Memory B cell (primary cell): ENCODE results near the gene IL4I1.

Experiments used
- ATAC-seq: fragments of 150-1000 bp; cut with Tn5 transposase; 2 replicates; pipeline ENCODE4 v1.10.0; 2021; ENCODE audit warnings: low read depth, mild to moderate bottlenecking, moderate library complexity
- DNase-seq, 2 donors: peaks; one replicate each; pipeline ENCODE4 v3.0.0; 2022; ENCODE audit warnings: low spot score in 2 of 2
- H3K27ac Mint-ChIP-seq: one replicate; pipeline ENCODE4 v1.8.0; 2022; ENCODE audit warnings: mild to moderate bottlenecking, moderate library complexity, mixed read lengths
- H3K27me3 Mint-ChIP-seq: one replicate; pipeline ENCODE4 v1.8.0; 2022; ENCODE audit warnings: mixed read lengths
- H3K36me3 Mint-ChIP-seq: one replicate; pipeline ENCODE4 v1.8.0; 2022; ENCODE audit warnings: mild to moderate bottlenecking, mixed read lengths
- H3K4me1 Mint-ChIP-seq: one replicate; pipeline ENCODE4 v1.8.0; 2022; ENCODE audit warnings: mixed read lengths
- H3K4me3 Mint-ChIP-seq: one replicate; pipeline ENCODE4 v1.8.0; 2022; ENCODE audit warnings: mild to moderate bottlenecking, moderate library complexity, mixed read lengths
- H3K9me3 Mint-ChIP-seq: one replicate; pipeline ENCODE4 v1.8.0; 2022; ENCODE audit warnings: mixed read lengths

The IL4I1 gene

GRCh38 chr19:49844138-49845095 lies 52.3 kb downstream of the IL4I1 start:
- ATAC-seq, result no peak
- Mint-ChIP-seq H3K27me3 (no peaks in the 10 kb centered on the region), H3K9me3 (peaks cover 6% of the 10 kb centered on the region), H3K4me1 (peaks cover 16% of the 10 kb centered on the region), H3K27ac (peak overlapping the region; percentile 86), H3K36me3 (peaks cover 8% of the 10 kb centered on the region), H3K4me3 (peak overlapping the region; percentile 79)
- no peak for DNase-seq

GRCh38 chr19:49843265-49843664 lies 53.4 kb downstream of the IL4I1 start:
- Mint-ChIP-seq H3K4me3 (peak overlapping the region; percentile 60), H3K27me3 (no peaks in the 10 kb centered on the region), H3K4me1 (peaks cover 11% of the 10 kb centered on the region), H3K9me3 (no peaks in the 10 kb centered on the region), H3K27ac (peak overlapping the region; percentile 86), H3K36me3 (peaks cover 16% of the 10 kb centered on the region)
- DNase-seq, result peak in 1 of 2 donors; percentile 71
- peak; percentile 99 for ATAC-seq

GRCh38 chr19:49840736-49841249 lies 55.9 kb downstream of the IL4I1 start:
- peaks cover 29% of the 10 kb centered on the region for H3K36me3 Mint-ChIP-seq

GRCh38 chr19:49840321-49840720 lies 56.4 kb downstream of the IL4I1 start:
- H3K27ac Mint-ChIP-seq, result no peak overlapping the region
- no peaks in the 10 kb centered on the region for H3K9me3 Mint-ChIP-seq
- DNase-seq (no peak), ATAC-seq (no peak)
- no peaks in the 10 kb centered on the region for H3K27me3 Mint-ChIP-seq
- H3K4me1 Mint-ChIP-seq, result peaks cover 9% of the 10 kb centered on the region
- H3K36me3 Mint-ChIP-seq, result peaks cover 29% of the 10 kb centered on the region
- no peak overlapping the region for H3K4me3 Mint-ChIP-seq

More at GRCh38 chr19:49840736-49841249, 55.9 kb downstream of the IL4I1 start:
- peak overlapping the region; percentile 86 for H3K27ac Mint-ChIP-seq
- H3K9me3 Mint-ChIP-seq, result no peaks in the 10 kb centered on the region
- no peaks in the 10 kb centered on the region for H3K27me3 Mint-ChIP-seq
- no peak for DNase-seq
- ATAC-seq, result no peak
- peaks cover 9% of the 10 kb centered on the region for H3K4me1 Mint-ChIP-seq
- H3K4me3 Mint-ChIP-seq, result no peak overlapping the region

GRCh38 chr19:49839713-49840112 lies 57.0 kb downstream of the IL4I1 start:
- H3K4me1 Mint-ChIP-seq, result peaks cover 9% of the 10 kb centered on the region
- H3K36me3 Mint-ChIP-seq, result peaks cover 33% of the 10 kb centered on the region
- no peak for ATAC-seq
- no peaks in the 10 kb centered on the region for H3K9me3 Mint-ChIP-seq
- no peak overlapping the region for H3K4me3 Mint-ChIP-seq
- no peak overlapping the region for H3K27ac Mint-ChIP-seq
- DNase-seq, result no peak
- no peaks in the 10 kb centered on the region for H3K27me3 Mint-ChIP-seq
